ENCODE data around the gene LRIG1.

LRIG1 gene

DNA sequence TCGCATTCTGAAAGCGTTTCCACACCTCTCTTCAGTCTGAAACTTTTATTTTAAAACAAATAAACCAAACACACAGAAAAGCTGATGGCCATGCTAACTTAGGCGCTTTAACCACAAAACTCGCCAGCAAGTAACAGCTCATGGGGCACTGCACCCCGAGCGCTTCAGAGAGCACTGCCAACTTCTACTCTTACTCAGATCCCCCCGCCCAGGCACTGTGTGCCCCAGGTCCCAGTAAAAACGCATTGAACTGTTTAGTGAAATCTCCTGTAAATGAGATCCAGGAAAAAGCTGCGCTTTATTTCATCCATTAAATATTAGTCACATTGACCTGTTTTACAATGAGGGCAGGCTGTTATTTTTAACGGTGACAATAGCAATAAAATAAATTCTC is 99.7 kb downstream of the LRIG1 start:
- Histone ChIP-seq H3K9ac (ENCODE audit: low read length) (no peak overlapping the region), H3K4me2 (ENCODE audit: low read depth, low read length) (no peak overlapping the region), H3K27ac (ENCODE audit: low read length) (no peak overlapping the region), H3K9me3 (replicated peaks; ENCODE audit: insufficient read depth, low read length) (no peaks in the 10 kb centered on the region), H3K27me3 (replicated peaks; ENCODE audit: insufficient read depth, low read length) (no peaks in the 10 kb centered on the region), H3K79me2 (ENCODE audit: low read length) (0 out of 2 replicates have a peak, but pooled peaks cover 3% of the 10 kb centered on the region), H3K36me3 (replicated peaks; ENCODE audit: insufficient read depth, low read length) (no peaks in the 10 kb centered on the region), H3K4me1 (ENCODE audit: low read length) (no peaks in the 10 kb centered on the region), H2AFZ (ENCODE audit: low read length) (no peak overlapping the region), H4K20me1 (ENCODE audit: insufficient read depth, low read length) (no peaks in the 10 kb centered on the region), H3K9me2 (replicated peaks; ENCODE audit: insufficient read depth, low read length) (no peaks in the 10 kb centered on the region), H3F3A (ENCODE audit: insufficient read depth, low read length) (no peaks in the 10 kb centered on the region), H3K4me3 (ENCODE audit: low read length) (no peak overlapping the region)
- DNase-seq: no peak
- TF ChIP-seq EZH2 (optimal IDR thresholded peaks at IDR 0.05; ENCODE audit: low read depth, low read length) (no peak), EZH2phosphoT487 (IDR thresholded peaks at IDR 0.05; ENCODE audit: low read length) (no peak)
- TF ChIP-seq, protein P1, sequence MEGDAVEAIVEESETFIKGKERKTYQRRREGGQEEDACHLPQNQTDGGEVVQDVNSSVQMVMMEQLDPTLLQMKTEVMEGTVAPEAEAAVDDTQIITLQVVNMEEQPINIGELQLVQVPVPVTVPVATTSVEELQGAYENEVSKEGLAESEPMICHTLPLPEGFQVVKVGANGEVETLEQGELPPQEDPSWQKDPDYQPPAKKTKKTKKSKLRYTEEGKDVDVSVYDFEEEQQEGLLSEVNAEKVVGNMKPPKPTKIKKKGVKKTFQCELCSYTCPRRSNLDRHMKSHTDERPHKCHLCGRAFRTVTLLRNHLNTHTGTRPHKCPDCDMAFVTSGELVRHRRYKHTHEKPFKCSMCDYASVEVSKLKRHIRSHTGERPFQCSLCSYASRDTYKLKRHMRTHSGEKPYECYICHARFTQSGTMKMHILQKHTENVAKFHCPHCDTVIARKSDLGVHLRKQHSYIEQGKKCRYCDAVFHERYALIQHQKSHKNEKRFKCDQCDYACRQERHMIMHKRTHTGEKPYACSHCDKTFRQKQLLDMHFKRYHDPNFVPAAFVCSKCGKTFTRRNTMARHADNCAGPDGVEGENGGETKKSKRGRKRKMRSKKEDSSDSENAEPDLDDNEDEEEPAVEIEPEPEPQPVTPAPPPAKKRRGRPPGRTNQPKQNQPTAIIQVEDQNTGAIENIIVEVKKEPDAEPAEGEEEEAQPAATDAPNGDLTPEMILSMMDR (IDR thresholded peaks at IDR 0.05; ENCODE audit: low read length): no peak

DNA sequence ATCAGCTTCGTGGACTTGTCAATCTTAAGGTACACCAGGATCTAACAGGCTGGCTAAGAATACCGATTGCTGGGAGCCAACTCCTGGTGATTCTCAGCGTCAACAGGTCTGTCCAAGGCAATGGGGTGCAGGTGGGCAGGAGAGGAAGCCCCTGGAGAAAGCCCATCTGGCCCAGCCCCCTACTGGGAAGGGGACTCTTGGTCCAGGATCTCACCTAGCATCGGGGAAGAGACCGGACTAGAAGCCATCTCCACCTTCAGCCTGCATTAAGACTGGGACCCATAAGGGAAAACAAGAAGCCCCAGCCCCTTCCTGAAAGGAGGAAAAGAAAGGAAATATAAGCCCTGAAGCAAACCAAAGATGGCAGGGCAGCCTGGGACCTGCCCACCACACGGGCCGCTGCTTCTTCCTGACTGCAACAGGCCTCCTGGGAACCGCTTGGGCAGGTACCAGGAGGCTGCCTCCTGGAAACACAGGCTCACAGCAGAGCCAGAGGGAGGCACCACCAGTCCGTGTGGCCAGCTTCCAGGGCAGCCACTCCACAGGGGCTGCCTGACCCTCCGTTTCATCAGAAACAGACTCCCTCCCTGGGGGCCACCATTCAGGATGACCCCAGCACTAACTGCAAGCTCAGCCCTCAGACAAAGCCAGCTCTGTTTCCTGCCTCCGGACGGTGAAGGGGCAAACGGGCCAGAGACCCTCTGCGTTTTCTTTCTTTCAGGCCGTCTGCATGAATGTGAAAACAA is 100.2 kb downstream of the LRIG1 start:
- no peaks in the 10 kb centered on the region for H3K4me1 ChIP-seq (ENCODE audit: low read length)
- no peak overlapping the region for H3K27ac ChIP-seq (ENCODE audit: low read length)
- no peaks in the 10 kb centered on the region for H3K9me3 ChIP-seq (replicated peaks; ENCODE audit: insufficient read depth, low read length)
- no peak overlapping the region for H2AFZ ChIP-seq (ENCODE audit: low read length)
- H3K4me2 ChIP-seq (ENCODE audit: low read depth, low read length): no peak overlapping the region
- H3K9me2 ChIP-seq (replicated peaks; ENCODE audit: insufficient read depth, low read length): no peaks in the 10 kb centered on the region
- TF ChIP-seq EZH2phosphoT487 (IDR thresholded peaks at IDR 0.05; ENCODE audit: low read length): no peak
- no peak for TF ChIP-seq EZH2 (optimal IDR thresholded peaks at IDR 0.05; ENCODE audit: low read depth, low read length)
- TF ChIP-seq, protein P1 (IDR thresholded peaks at IDR 0.05; ENCODE audit: low read length): no peak
- no peak overlapping the region for H3K4me3 ChIP-seq (ENCODE audit: low read length)
- no peak for DNase-seq
- H3K9ac ChIP-seq (ENCODE audit: low read length): no peak overlapping the region
- no peaks in the 10 kb centered on the region for H4K20me1 ChIP-seq (ENCODE audit: insufficient read depth, low read length)
- no peaks in the 10 kb centered on the region for H3F3A ChIP-seq (ENCODE audit: insufficient read depth, low read length)
- H3K36me3 ChIP-seq (replicated peaks; ENCODE audit: insufficient read depth, low read length): no peaks in the 10 kb centered on the region
- H3K27me3 ChIP-seq (replicated peaks; ENCODE audit: insufficient read depth, low read length): no peaks in the 10 kb centered on the region
- 0 out of 2 replicates have a peak, but pooled peaks cover 1% of the 10 kb centered on the region for H3K79me2 ChIP-seq (ENCODE audit: low read length)

DNA sequence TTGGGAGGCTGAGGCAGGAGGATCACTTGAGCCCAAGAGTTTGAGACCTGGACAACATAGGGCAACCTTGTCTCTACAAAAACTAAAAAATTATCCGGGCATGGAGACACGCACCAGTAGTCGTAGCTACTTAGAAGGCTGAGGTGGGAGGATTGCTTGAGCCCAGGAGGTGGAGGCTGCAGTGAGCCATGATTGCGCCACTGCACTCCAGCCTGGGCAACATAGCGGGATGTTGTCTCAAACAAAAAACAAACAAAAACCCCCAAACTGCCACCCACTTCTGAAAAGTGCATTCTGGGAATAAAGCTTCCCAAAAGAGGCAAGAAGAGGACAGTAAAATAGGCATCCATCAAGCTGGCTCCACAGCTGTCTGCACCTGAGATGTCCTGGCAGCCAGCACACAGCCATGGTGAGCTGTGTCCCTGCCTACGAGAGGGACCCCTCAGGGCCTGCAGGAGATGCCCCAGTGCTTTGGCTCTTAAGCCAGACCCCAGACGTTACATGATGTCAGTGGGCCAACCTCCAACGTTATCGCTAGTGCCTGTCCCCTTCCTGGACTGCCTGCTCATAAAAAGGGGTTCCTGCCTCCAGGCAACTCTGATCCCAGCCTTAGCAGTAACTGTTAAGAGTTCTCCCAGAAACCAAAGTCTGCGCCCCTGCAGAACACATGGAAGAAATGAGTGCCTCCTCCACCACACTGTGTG is 101.1 kb downstream of the LRIG1 start:
- Histone ChIP-seq H2AFZ (ENCODE audit: low read length) (no peak overlapping the region), H3F3A (ENCODE audit: insufficient read depth, low read length) (no peaks in the 10 kb centered on the region), H3K9ac (ENCODE audit: low read length) (no peak overlapping the region), H3K4me2 (ENCODE audit: low read depth, low read length) (no peak overlapping the region), H3K36me3 (replicated peaks; ENCODE audit: insufficient read depth, low read length) (no peaks in the 10 kb centered on the region), H3K4me1 (ENCODE audit: low read length) (no peaks in the 10 kb centered on the region), H4K20me1 (ENCODE audit: insufficient read depth, low read length) (no peaks in the 10 kb centered on the region), H3K79me2 (ENCODE audit: low read length) (no peaks in the 10 kb centered on the region), H3K9me3 (replicated peaks; ENCODE audit: insufficient read depth, low read length) (no peaks in the 10 kb centered on the region), H3K4me3 (ENCODE audit: low read length) (no peak overlapping the region), H3K27me3 (replicated peaks; ENCODE audit: insufficient read depth, low read length) (no peaks in the 10 kb centered on the region), H3K27ac (ENCODE audit: low read length) (no peak overlapping the region), H3K9me2 (replicated peaks; ENCODE audit: insufficient read depth, low read length) (no peaks in the 10 kb centered on the region)
- no peak for DNase-seq
- TF ChIP-seq EZH2 (optimal IDR thresholded peaks at IDR 0.05; ENCODE audit: low read depth, low read length) (no peak), EZH2phosphoT487 (IDR thresholded peaks at IDR 0.05; ENCODE audit: low read length) (no peak)
- TF ChIP-seq, protein P1 (IDR thresholded peaks at IDR 0.05; ENCODE audit: low read length): no peak

Measured in MM.1S (cell line).